Ascending aorta (tissue), 2 donors: ENCODE results near the gene AFF2. TPM values are rescaled to one million over a fixed set of nuclear protein-coding genes. Genes with fewer than 3 reads are reported as not detected.

ENCODE experiments used
- DNase-seq, 2 donors: peaks; one replicate each; pipeline ENCODE4 v3.0.0-alpha.2; 2019; ENCODE audit warnings: low spot score in 2 of 2
- H3K27ac ChIP-seq, 2 donors: fragments of 200-600 bp; sonication (generic); one replicate each; pipeline ENCODE4 v1.5.1; 2016 to 2017; ENCODE audit warnings: mild to moderate bottlenecking in 1 of 2
- H3K27me3 ChIP-seq: fragments of 200-600 bp; sonication (generic); one replicate; pipeline ENCODE4 v1.5.1; 2017
- H3K36me3 ChIP-seq, 2 donors: fragments of 200-600 bp; sonication (generic); one replicate each; pipeline ENCODE4 v1.5.1; 2016
- H3K4me1 ChIP-seq, 2 donors: fragments of 200-600 bp; sonication (generic); one replicate each; pipeline ENCODE4 v1.5.1; 2016 to 2017; ENCODE audit warnings: mild to moderate bottlenecking in 1 of 2
- H3K4me3 ChIP-seq, 2 donors: fragments of 200-600 bp; sonication (generic); one replicate each; pipeline ENCODE4 v1.5.1; 2016 to 2017; ENCODE audit warnings: mild to moderate bottlenecking in 1 of 2
- H3K9me3 ChIP-seq, 2 donors: fragments of 200-600 bp; sonication (generic); one replicate each; pipeline ENCODE4 v1.5.1; 2016
- intact Hi-C: fragments of 100-400 bp; cut with DNase I; formaldehyde crosslinking; loops from one replicate; pipeline ENCODE4 v1.15.1; 2023
- total RNA-seq: library from RNA; depleted of rRNA; stranded (reverse); fragments of >200 nt; gene quantifications from one replicate; pipeline ENCODE4 v1.1.0, GENCODE V29; 2016
- TF ChIP-seq, protein P1 (sequence below), 3 experiments: fragments of 200-600 bp in 2 of 3; fragments of 450-650 bp in 1 of 3; sonication (generic) in 2 of 3; IDR thresholded peaks; one replicate each; pipeline ENCODE4 v1.5.1; 2016 to 2019; ENCODE audit warnings: antibody characterized with exemption in 3 of 3, mild to moderate bottlenecking in 1 of 3, moderate library complexity in 1 of 3

The AFF2 gene
- total RNA-seq, 1 donor from 2014 or later = 2.3 TPM

DNA sequence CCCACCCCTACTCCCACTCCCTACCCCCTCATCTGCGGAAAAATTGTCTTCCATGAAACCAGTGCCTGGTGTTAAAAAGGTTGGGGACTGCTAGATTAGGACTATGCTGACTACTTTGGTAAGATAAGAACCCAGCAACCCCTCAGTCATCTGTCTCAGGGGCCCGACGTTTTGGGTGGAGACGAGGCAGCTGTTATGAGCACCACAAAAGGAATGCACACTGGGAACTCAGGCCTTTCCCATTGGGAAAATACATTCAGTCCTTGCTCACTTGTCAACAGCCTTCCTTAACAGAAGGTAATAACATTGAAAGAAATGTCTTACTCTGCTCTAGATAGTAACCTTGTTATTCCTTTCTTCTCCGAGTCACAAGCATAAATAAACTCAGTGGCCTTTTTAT lies 310.8 kb downstream of the AFF2 start:
- intact Hi-C loops = no loop called here
- DNase-seq = no peak
- TF ChIP-seq, protein P1, sequence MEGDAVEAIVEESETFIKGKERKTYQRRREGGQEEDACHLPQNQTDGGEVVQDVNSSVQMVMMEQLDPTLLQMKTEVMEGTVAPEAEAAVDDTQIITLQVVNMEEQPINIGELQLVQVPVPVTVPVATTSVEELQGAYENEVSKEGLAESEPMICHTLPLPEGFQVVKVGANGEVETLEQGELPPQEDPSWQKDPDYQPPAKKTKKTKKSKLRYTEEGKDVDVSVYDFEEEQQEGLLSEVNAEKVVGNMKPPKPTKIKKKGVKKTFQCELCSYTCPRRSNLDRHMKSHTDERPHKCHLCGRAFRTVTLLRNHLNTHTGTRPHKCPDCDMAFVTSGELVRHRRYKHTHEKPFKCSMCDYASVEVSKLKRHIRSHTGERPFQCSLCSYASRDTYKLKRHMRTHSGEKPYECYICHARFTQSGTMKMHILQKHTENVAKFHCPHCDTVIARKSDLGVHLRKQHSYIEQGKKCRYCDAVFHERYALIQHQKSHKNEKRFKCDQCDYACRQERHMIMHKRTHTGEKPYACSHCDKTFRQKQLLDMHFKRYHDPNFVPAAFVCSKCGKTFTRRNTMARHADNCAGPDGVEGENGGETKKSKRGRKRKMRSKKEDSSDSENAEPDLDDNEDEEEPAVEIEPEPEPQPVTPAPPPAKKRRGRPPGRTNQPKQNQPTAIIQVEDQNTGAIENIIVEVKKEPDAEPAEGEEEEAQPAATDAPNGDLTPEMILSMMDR (IDR thresholded peaks at IDR 0.05) = no peak
- no peak overlapping the region for H3K4me3 ChIP-seq
- H3K4me1 ChIP-seq = no peaks in the 10 kb centered on the region
- H3K36me3 ChIP-seq = no peaks in the 10 kb centered on the region
- no peaks in the 10 kb centered on the region for H3K27me3 ChIP-seq
- no peak overlapping the region for H3K27ac ChIP-seq
- H3K9me3 ChIP-seq = no peaks in the 10 kb centered on the region

- TF ChIP-seq, protein P1 (IDR thresholded peaks at IDR 0.05) = no peak
- no peaks in the 10 kb centered on the region for H3K9me3 ChIP-seq
- intact Hi-C loops = no loop called here
- H3K36me3 ChIP-seq = no peaks in the 10 kb centered on the region
- no peak for DNase-seq
- H3K27ac ChIP-seq = no peak overlapping the region
- no peaks in the 10 kb centered on the region for H3K4me1 ChIP-seq
- no peak overlapping the region for H3K4me3 ChIP-seq
- no peaks in the 10 kb centered on the region for H3K27me3 ChIP-seq
These were observed 313.0 kb downstream of the AFF2 start for GRCh38 chrX:148813422-148813821.

DNA sequence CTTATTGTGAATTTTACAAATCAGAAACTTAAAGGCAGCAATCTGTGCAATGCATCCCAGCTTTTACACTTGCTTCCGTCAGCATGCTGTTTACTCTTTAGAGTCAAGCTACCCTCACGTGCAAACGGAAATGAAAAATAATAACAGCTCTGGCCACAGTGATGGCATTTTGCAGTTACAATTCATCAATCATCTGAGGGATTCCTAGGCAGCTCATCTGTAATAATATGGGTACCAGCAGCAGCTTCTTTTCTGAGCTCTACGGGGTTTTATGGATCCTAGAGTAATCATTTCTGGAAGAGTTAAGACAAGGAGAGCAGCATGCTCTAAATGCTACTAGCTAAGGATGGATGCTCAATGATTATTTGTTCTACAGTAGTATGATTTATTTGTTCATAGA lies 313.6 kb downstream of the AFF2 start:
- Histone ChIP-seq H3K36me3 (no peaks in the 10 kb centered on the region), H3K9me3 (no peaks in the 10 kb centered on the region), H3K27ac (no peak overlapping the region), H3K27me3 (no peaks in the 10 kb centered on the region), H3K4me3 (no peak overlapping the region), H3K4me1 (no peaks in the 10 kb centered on the region)
- intact Hi-C loops = no loop called here
- no peak for DNase-seq
- TF ChIP-seq, protein P1 (IDR thresholded peaks at IDR 0.05) = no peak

DNA sequence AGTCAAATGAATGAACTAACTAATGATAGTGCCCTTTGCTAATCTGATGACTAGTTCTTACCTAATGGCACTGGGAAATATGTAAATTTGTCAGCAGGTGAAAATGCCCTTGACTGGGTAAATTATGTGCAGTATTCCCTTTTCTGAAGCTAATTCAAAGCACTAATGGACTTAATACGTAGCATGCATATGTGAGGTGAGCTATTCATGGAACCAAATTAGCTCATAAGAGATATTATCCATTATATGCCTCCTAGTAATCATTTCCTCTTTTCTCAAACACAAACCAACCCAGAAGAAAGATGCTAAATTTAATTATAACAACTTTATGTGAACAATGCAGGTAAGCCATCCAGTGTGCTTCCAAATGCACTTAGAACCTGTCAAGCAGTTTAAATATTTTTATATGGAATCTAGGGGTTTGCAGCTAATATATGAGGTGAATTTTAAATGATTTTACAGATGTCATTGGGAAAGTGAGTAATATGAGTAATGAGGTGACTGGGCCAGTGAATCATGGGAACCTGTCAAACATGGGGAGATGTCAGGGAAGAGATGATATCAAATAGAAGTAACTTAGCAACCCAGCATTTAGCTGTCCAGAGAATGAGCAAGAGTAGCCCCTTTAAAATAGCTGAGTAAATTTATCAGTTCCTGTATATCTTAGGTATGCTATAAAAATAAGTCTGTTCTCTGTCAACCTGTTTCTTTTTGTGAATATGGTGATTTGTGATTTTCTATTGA lies 315.0 kb downstream of the AFF2 start:
- no peak overlapping the region for H3K4me3 ChIP-seq
- no peak for DNase-seq
- no peaks in the 10 kb centered on the region for H3K27me3 ChIP-seq
- no peaks in the 10 kb centered on the region for H3K4me1 ChIP-seq
- TF ChIP-seq, protein P1 (IDR thresholded peaks at IDR 0.05) = no peak
- no peaks in the 10 kb centered on the region for H3K36me3 ChIP-seq
- no peaks in the 10 kb centered on the region for H3K9me3 ChIP-seq
- H3K27ac ChIP-seq = no peak overlapping the region
- intact Hi-C loops = no loop called here

DNA sequence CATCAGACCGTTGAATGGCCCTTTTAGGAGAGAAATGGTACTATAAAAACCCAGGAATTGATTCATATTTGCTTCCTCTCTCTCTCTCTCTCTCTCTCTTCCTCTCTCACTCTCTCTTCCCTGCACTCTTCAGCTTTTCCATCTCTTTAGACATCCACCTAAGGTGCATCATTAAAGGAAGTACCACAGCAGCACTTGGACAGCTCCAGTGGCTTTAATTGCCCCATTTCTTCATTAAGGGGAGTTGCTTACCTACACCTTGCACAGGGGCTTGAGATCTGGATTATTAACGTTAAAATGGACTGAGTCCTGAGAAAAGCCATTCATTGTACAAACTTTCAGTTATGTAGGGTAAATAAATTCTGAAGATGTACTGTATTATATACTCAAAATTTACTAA lies 323.6 kb downstream of the AFF2 start:
- Histone ChIP-seq H3K4me3 (no peak overlapping the region), H3K9me3 (no peaks in the 10 kb centered on the region), H3K27me3 (no peaks in the 10 kb centered on the region), H3K36me3 (no peaks in the 10 kb centered on the region), H3K4me1 (no peaks in the 10 kb centered on the region), H3K27ac (no peak overlapping the region)
- intact Hi-C loops = no loop called here
- TF ChIP-seq, protein P1 (IDR thresholded peaks at IDR 0.05) = no peak
- no peak for DNase-seq

GRCh38 chrX:148825696-148826095 lies 325.3 kb downstream of the AFF2 start:
- DNase-seq = no peak
- Histone ChIP-seq H3K27me3 (no peaks in the 10 kb centered on the region), H3K4me1 (no peaks in the 10 kb centered on the region), H3K27ac (no peak overlapping the region), H3K36me3 (no peaks in the 10 kb centered on the region), H3K4me3 (no peak overlapping the region), H3K9me3 (no peaks in the 10 kb centered on the region)
- intact Hi-C loops = no loop called here
- TF ChIP-seq, protein P1 (IDR thresholded peaks at IDR 0.05) = no peak
